HepG2 (cell line): ENCODE results near the gene GRIN3B. TPM values are rescaled to one million over a fixed set of nuclear protein-coding genes. Genes with fewer than 3 reads are reported as not detected.

ENCODE experiments used
- IKZF4 ChIP-seq: sonication (generic); formaldehyde crosslinking; IDR thresholded peaks from 2 replicates; pipeline ENCODE4 v1.5.1; 2020; ENCODE audit warnings: borderline replicate concordance, mild to moderate bottlenecking, low read depth, missing genetic modification reagents; ENCODE audit errors: not compliant biosample characterization
- KMT2A ChIP-seq: sonication (generic); formaldehyde crosslinking; IDR thresholded peaks from 2 replicates; pipeline ENCODE4 v1.4.0; 2020; ENCODE audit warnings: missing genetic modification reagents
- LRRFIP1 ChIP-seq: sonication (generic); formaldehyde crosslinking; conservative IDR thresholded peaks from 2 replicates; pipeline ENCODE4 v1.4.0; 2020; ENCODE audit warnings: missing genetic modification reagents
- NRL ChIP-seq: sonication (generic); formaldehyde crosslinking; IDR thresholded peaks from 2 replicates; pipeline ENCODE4 v1.5.0; 2020; ENCODE audit warnings: missing genetic modification reagents, mild to moderate bottlenecking, moderate library complexity, borderline replicate concordance
- PCBP2 ChIP-seq: fragments of 200-400 bp; formaldehyde crosslinking; optimal IDR thresholded peaks from 2 replicates; pipeline ENCODE3; 2018; ENCODE audit warnings: low read length, low read depth; ENCODE audit not compliant: poor library complexity, severe bottlenecking
- REL ChIP-seq: sonication (generic); formaldehyde crosslinking; conservative IDR thresholded peaks from 2 replicates; pipeline ENCODE4 v1.8.0; 2022; ENCODE audit warnings: mild to moderate bottlenecking, missing genetic modification reagents, moderate library complexity
- RERE ChIP-seq: IDR thresholded peaks from 2 replicates; pipeline ENCODE4 v1.6.1; 2016; ENCODE audit warnings: low read depth, missing genetic modification reagents, missing compliant biosample characterization
- RFX3 ChIP-seq: IDR thresholded peaks from 2 replicates; pipeline ENCODE4 v1.6.1; 2016; ENCODE audit warnings: missing biosample characterization, missing genetic modification reagents
- SMAD3 ChIP-seq: sonication (generic); formaldehyde crosslinking; IDR thresholded peaks from 2 replicates; pipeline ENCODE4 v1.4.0; 2020; ENCODE audit warnings: missing genetic modification reagents
- SRSF1 ChIP-seq: fragments of 200-400 bp; formaldehyde crosslinking; optimal IDR thresholded peaks from 2 replicates; pipeline ENCODE3; 2017; ENCODE audit warnings: mild to moderate bottlenecking, low read depth, low read length, moderate library complexity
- TAF1 ChIP-seq: sonication (generic); formaldehyde crosslinking; IDR thresholded peaks from 2 replicates; pipeline ENCODE4 v1.4.0; 2020; ENCODE audit warnings: missing genetic modification reagents
- ZBTB3 ChIP-seq: sonication (generic); formaldehyde crosslinking; IDR thresholded peaks from 2 replicates; pipeline ENCODE4 v1.4.0; 2020; ENCODE audit warnings: low read depth, mild to moderate bottlenecking, moderate library complexity, missing genetic modification reagents, borderline replicate concordance
- ZKSCAN5 ChIP-seq: sonication (generic); formaldehyde crosslinking; IDR thresholded peaks from 2 replicates; pipeline ENCODE4 v1.5.1; 2020; ENCODE audit warnings: mild to moderate bottlenecking, missing genetic modification reagents
- ZNF343 ChIP-seq: sonication (generic); formaldehyde crosslinking; IDR thresholded peaks from 2 replicates; pipeline ENCODE4 v1.4.0; 2020; ENCODE audit warnings: mild to moderate bottlenecking, missing genetic modification reagents
- ZNF746 ChIP-seq: sonication (generic); formaldehyde crosslinking; IDR thresholded peaks from 2 replicates; pipeline ENCODE4 v1.8.0; 2022; ENCODE audit warnings: mild to moderate bottlenecking, missing genetic modification reagents
- ZZZ3 ChIP-seq: sonication (generic); formaldehyde crosslinking; IDR thresholded peaks from 2 replicates; pipeline ENCODE4 v1.4.0; 2020; ENCODE audit warnings: missing genetic modification reagents, mild to moderate bottlenecking, borderline replicate concordance
- polyA plus RNA-seq, 8 experiments: library from polyadenylated mRNA; depleted of rRNA in 3 of 8; stranded (reverse) in 7 of 8; unstranded in 1 of 8; fragments of >200 nt; fragmentation: Illumina TruSeq in 4 of 8; extraction: Trizol in 4 of 8; gene quantifications; 2 replicates each; pipeline versions ENCODE4 v1.2.1 to v1.2.3, GENCODE V29; 2011 to 2016; ENCODE audit warnings: low read depth in 4 of 8, missing spikeins in 1 of 8, mixed read lengths in 1 of 8; ENCODE audit not compliant: insufficient read depth in 1 of 8
- total RNA-seq, 5 experiments: library from RNA; depleted of rRNA; stranded (reverse); fragments of >200 nt; fragmentation: Illumina TruSeq; extraction: Trizol; gene quantifications; 2 replicates each; pipeline ENCODE4 v1.2.3, GENCODE V29; 2016; ENCODE audit warnings: low read depth in 1 of 5
- TF ChIP-seq, protein P1 (sequence below): sonication (generic); formaldehyde crosslinking; IDR thresholded peaks from 2 replicates; pipeline ENCODE4 v1.4.0; 2020; ENCODE audit warnings: missing genetic modification reagents
- TF ChIP-seq, protein P2 (sequence below): sonication (generic); formaldehyde crosslinking; IDR thresholded peaks from 2 replicates; pipeline ENCODE4 v1.8.0; 2022; ENCODE audit warnings: low read depth, missing genetic modification reagents

Gene GRIN3B
- total and polyA plus RNA-seq, 2 of the 13 experiments (the other 11 are each of a cell fraction or from before 2014, with no cell fraction given), result 0.07 to 0.20 TPM

- TF ChIP-seq, protein P1, sequence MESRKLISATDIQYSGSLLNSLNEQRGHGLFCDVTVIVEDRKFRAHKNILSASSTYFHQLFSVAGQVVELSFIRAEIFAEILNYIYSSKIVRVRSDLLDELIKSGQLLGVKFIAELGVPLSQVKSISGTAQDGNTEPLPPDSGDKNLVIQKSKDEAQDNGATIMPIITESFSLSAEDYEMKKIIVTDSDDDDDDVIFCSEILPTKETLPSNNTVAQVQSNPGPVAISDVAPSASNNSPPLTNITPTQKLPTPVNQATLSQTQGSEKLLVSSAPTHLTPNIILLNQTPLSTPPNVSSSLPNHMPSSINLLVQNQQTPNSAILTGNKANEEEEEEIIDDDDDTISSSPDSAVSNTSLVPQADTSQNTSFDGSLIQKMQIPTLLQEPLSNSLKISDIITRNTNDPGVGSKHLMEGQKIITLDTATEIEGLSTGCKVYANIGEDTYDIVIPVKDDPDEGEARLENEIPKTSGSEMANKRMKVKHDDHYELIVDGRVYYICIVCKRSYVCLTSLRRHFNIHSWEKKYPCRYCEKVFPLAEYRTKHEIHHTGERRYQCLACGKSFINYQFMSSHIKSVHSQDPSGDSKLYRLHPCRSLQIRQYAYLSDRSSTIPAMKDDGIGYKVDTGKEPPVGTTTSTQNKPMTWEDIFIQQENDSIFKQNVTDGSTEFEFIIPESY (CRISPR knock-in tag), result peak; percentile 73
- TF ChIP-seq ZZZ3 (CRISPR knock-in tag) (no peak), SRSF1 (no peak), KMT2A (CRISPR knock-in tag) (peak; percentile 49; the same call in 1 of the 2 replicates), REL (no peak), ZKSCAN5 (no peak), IKZF4 (CRISPR knock-in tag) (no peak), LRRFIP1 (CRISPR knock-in tag) (no peak), TAF1 (CRISPR knock-in tag) (0 out of 2 replicates have a peak, but pooled peaks have one; percentile 39), SMAD3 (CRISPR knock-in tag) (0 out of 2 replicates have a peak, but pooled peaks have one; percentile 39), ZBTB3 (CRISPR knock-in tag) (no peak), NRL (CRISPR knock-in tag) (no peak; the same call in 1 of the 2 replicates), RERE (CRISPR knock-in tag) (peak; percentile 20; the same call in 1 of the 2 replicates), ZNF746 (no peak; the same call in 1 of the 2 replicates), ZNF343 (CRISPR knock-in tag) (no peak), PCBP2 (no peak), RFX3 (no peak)
- TF ChIP-seq, protein P2, sequence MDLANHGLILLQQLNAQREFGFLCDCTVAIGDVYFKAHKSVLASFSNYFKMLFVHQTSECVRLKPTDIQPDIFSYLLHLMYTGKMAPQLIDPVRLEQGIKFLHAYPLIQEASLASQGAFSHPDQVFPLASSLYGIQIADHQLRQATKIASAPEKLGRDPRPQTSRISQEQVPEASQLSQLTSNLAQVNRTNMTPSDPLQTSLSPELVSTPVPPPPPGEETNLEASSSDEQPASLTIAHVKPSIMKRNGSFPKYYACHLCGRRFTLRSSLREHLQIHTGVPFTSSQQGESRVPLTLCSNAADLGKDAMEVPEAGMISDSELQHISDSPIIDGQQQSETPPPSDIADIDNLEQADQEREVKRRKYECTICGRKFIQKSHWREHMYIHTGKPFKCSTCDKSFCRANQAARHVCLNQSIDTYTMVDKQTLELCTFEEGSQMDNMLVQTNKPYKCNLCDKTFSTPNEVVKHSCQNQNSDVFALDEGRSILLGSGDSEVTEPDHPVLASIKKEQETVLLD (CRISPR knock-in tag), result 0 out of 2 replicates have a peak, but pooled peaks have one; percentile 28
These were observed 6.8 kb upstream of the GRIN3B start (continued) for GRCh38 chr19:993361-993830.
